ENCODE measurements around the gene SLC19A1.
"Not testable (repeated sequence)": the region's sequence is repeated elsewhere in the genome, so short reads cannot be mapped to it uniquely, and the experiment has no call there.

The SLC19A1 gene

GRCh38 chr21:45505416-45506021 lies 36.7 kb downstream of the SLC19A1 start:
- DNase-seq (ENCODE audit: low spot score): no peak

GRCh38 chr21:45504516-45505415 lies 37.5 kb downstream of the SLC19A1 start:
- DNase-seq (ENCODE audit: low spot score): no peak

GRCh38 chr21:45504021-45504515 lies 38.2 kb downstream of the SLC19A1 start:
- no peak for DNase-seq (ENCODE audit: low spot score)

- not testable (repeated sequence) for DNase-seq (ENCODE audit: low spot score)
These were observed 39.0 kb downstream of the SLC19A1 start for GRCh38 chr21:45503226-45503625.

GRCh38 chr21:45502600-45502999 lies 39.6 kb downstream of the SLC19A1 start:
- DNase-seq (ENCODE audit: low spot score): no peak

- DNase-seq (ENCODE audit: low spot score): no peak
These were observed 40.3 kb downstream of the SLC19A1 start for GRCh38 chr21:45502006-45502345.

GRCh38 chr21:45501081-45502005 lies 40.9 kb downstream of the SLC19A1 start:
- not testable (repeated sequence) for DNase-seq (ENCODE audit: low spot score)

GRCh38 chr21:45499970-45500577 lies 42.2 kb downstream of the SLC19A1 start:
- DNase-seq (ENCODE audit: low spot score): no peak

- no peak for DNase-seq (ENCODE audit: low spot score)
These were observed 43.0 kb downstream of the SLC19A1 start for GRCh38 chr21:45499201-45499750.

- no peak for DNase-seq (ENCODE audit: low spot score)
These were observed 43.6 kb downstream of the SLC19A1 start for GRCh38 chr21:45498646-45499000.

GRCh38 chr21:45497846-45498645 lies 44.2 kb downstream of the SLC19A1 start:
- DNase-seq (ENCODE audit: low spot score): no peak

- no peak for DNase-seq (ENCODE audit: low spot score)
These were observed 45.0 kb downstream of the SLC19A1 start for GRCh38 chr21:45496968-45497845.

- DNase-seq (ENCODE audit: low spot score): no peak
These were observed 45.9 kb downstream of the SLC19A1 start for GRCh38 chr21:45496151-45496967.

GRCh38 chr21:45494851-45495680 lies 47.2 kb downstream of the SLC19A1 start:
- DNase-seq (ENCODE audit: low spot score): no peak

- DNase-seq (ENCODE audit: low spot score): no peak
These were observed 47.9 kb downstream of the SLC19A1 start for GRCh38 chr21:45494135-45494850.

- no peak for DNase-seq (ENCODE audit: low spot score)
These were observed 48.7 kb downstream of the SLC19A1 start for GRCh38 chr21:45493401-45494001.

- no peak for DNase-seq (ENCODE audit: low spot score)
These were observed 49.5 kb downstream of the SLC19A1 start for GRCh38 chr21:45492765-45493164.
